Activated gamma-delta T cell treated with anti-CD3 and anti-CD28 coated beads, Interleukin-2, amount 50 U/mL, for 16 hours (primary cell): Measurements from ENCODE around the gene JMJD6.

Experiments
- DNase-seq: peaks from one replicate; pipeline ENCODE4 v3.0.0-alpha.2; 2020; ENCODE audit warnings: low read depth

JMJD6 gene

GRCh38 chr17:76679239-76679638, 47.2 kb downstream of the JMJD6 start:
- no peak for DNase-seq

- peak; percentile 38 for DNase-seq
Observed at GRCh38 chr17:76678330-76678729, 48.1 kb downstream of the JMJD6 start.

GRCh38 chr17:76677406-76677805, 49.0 kb downstream of the JMJD6 start:
- no peak for DNase-seq

DNA sequence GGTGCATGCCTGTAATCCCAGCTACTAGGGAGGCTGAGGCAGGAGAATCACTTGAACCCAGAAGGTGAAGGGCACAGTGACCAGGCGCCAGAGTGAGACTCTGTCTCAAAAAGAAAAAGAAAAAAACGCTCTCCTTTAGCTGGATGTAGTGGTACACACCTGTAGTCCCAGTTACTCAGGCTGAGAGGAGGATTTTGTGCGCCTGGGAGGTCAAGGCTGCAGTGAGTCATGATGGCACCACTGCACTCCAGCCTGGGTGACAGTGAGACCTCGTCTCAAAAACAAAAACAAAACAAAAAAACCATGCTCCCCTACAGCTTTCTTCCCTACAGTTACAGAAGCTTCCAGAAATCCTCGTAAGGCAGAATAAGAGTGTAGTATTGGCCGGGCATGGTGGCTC, 49.8 kb downstream of the JMJD6 start:
- DNase-seq = no peak

- no peak for DNase-seq
Observed at GRCh38 chr17:76675648-76676047, 50.8 kb downstream of the JMJD6 start.

GRCh38 chr17:76674600-76674999, 51.8 kb downstream of the JMJD6 start:
- DNase-seq = no peak

- DNase-seq = no peak
Observed at GRCh38 chr17:76673729-76674128, 52.7 kb downstream of the JMJD6 start.

DNA sequence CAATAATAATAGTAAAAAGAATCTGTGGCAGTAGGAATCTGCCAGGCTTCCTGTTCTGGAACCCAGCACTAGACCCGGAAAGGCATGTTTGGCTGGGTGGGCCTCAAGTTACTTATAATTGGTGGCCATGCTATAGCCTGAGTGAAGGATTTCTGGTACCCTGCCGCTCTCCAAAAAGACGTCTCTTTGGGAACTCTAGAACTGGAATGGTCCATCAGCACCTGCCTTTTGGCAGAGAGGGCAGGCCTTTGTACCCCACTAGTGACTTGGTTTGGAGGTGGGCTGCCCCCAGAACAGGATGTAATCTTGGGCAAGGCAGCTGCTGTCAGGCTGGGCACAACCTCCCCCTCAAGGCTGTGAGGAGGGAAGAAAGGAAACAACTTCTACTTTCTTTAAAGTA, 53.5 kb downstream of the JMJD6 start:
- DNase-seq = no peak

- no peak for DNase-seq
Observed at GRCh38 chr17:76672270-76672851, 54.0 kb downstream of the JMJD6 start.

- no peak for DNase-seq
Observed at GRCh38 chr17:76671912-76672262, 54.5 kb downstream of the JMJD6 start.

DNA sequence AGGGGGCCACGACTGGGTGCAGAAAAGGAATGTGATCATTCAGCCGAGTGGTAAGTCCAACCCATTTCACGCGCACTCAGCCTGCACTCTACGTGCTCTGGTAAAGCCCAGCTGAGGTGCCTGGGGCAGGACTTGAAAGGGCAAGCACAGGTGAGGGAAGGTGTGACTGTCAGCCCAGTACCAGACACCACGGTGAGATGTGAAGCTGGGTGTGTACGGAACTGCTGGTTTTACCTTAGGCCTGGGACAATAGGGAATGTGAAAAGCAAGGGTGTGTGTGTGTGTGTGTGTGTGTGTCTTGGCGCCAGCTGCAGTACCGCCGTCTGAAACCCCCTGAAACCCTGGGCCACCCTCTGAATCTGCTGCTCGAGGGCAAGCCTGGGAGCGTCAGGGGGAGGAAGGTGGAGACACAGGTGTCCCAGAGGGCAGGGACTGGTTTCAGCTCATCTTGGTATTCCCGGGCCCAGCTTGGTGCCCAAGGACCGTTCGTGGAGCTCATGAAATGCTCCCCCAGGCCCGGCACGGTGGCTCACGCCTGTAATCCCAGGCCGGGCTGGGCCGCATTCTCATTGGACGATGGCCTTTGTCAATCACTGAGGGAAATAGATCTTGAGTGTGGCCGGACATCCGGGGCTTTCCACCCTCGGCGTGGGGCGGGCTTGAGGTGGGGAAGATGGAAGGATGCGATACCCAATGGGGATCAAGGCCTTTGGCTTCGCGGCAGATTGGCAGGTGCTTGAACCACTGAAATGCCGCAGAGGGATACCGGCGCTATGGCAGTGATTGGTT, 55.1 kb downstream of the JMJD6 start:
- peak; percentile 99 for DNase-seq

- DNase-seq = no peak
Observed at GRCh38 chr17:76670718-76671122, 55.7 kb downstream of the JMJD6 start.

GRCh38 chr17:76670020-76670717, 56.2 kb downstream of the JMJD6 start:
- DNase-seq = no peak
